DND-41 (cell line): ENCODE measurements around the gene ADGRB3.

Experiments
- EZH2 ChIP-seq: IDR thresholded peaks from 3 replicates; pipeline ENCODE4 v1.6.1; 2012; ENCODE audit warnings: borderline replicate concordance, low read depth, mild to moderate bottlenecking, moderate library complexity, low read length, inconsistent platforms; ENCODE audit not compliant: severe bottlenecking
- TF ChIP-seq, protein P1 (sequence below): IDR thresholded peaks from 2 replicates; pipeline ENCODE4 v1.5.1; 2012; ENCODE audit warnings: borderline replicate concordance, low read length, moderate library complexity, mild to moderate bottlenecking; ENCODE audit not compliant: poor library complexity, severe bottlenecking; ENCODE audit errors: extremely low read depth

DNA sequence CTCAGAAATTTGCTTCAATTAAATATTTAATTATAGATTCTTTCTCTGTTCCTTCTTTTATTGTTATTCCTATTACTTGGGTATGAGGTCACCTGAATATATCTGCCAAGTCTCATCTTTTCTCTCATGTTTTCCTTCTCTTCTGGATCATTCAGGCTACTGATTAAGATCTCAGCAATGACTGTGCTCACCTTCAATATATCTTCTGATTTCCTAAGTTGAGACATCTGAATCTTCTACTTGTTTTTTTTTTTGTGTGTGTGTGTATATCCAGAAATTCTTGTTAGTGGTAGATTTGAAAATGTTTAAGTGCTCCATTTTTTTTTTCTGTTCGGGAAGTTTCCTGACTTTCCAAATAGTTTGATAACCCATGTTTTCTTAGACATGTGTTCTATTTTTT, 108.0 kb downstream of the ADGRB3 start:
- TF ChIP-seq, protein P1, sequence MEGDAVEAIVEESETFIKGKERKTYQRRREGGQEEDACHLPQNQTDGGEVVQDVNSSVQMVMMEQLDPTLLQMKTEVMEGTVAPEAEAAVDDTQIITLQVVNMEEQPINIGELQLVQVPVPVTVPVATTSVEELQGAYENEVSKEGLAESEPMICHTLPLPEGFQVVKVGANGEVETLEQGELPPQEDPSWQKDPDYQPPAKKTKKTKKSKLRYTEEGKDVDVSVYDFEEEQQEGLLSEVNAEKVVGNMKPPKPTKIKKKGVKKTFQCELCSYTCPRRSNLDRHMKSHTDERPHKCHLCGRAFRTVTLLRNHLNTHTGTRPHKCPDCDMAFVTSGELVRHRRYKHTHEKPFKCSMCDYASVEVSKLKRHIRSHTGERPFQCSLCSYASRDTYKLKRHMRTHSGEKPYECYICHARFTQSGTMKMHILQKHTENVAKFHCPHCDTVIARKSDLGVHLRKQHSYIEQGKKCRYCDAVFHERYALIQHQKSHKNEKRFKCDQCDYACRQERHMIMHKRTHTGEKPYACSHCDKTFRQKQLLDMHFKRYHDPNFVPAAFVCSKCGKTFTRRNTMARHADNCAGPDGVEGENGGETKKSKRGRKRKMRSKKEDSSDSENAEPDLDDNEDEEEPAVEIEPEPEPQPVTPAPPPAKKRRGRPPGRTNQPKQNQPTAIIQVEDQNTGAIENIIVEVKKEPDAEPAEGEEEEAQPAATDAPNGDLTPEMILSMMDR, result no peak
- TF ChIP-seq EZH2, result no peak
